GM21423 (cell line): ENCODE results near the gene WDCP.
"Not testable (repeated sequence)": the region's sequence is repeated elsewhere in the genome, so short reads cannot be mapped to it uniquely, and the experiment has no call there.

Experiments
- ATAC-seq: cut with Tn5 transposase; IDR thresholded peaks from one replicate; pipeline ENCODE4 v1.9.1; 2021; ENCODE audit warnings: mild to moderate bottlenecking, moderate library complexity; ENCODE audit not compliant: unreplicated experiment

The WDCP gene

DNA sequence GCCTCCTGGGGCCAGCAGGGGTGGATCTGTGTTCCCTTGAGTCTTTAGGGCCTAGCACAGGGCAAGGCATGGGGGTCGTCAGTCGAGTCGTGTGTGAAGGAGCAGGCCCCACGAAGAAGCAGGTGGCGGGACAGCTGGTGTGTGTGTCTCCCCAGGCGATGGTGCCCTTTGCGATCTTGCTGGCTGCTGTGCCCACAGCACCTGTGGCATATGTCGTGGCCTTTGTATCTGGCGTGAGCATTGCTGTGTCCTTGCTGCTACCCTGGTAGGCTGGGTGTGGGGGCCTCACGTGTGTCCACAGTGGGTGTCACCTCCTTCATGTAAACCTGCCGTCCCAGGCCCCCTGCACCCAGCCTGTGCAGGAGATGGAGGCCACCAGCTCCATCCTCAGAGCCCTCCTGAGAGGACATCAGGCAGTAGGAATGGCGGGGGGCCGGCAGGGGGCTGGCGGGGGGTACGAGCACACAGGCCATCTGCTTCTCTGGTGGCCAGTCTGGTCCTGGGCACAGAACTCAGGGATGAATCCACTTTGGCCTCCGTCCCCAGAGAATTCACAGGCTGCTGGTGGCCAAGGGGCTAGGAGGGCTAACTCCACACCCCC lies 24.1 kb downstream of the WDCP start:
- ATAC-seq: no peak

DNA sequence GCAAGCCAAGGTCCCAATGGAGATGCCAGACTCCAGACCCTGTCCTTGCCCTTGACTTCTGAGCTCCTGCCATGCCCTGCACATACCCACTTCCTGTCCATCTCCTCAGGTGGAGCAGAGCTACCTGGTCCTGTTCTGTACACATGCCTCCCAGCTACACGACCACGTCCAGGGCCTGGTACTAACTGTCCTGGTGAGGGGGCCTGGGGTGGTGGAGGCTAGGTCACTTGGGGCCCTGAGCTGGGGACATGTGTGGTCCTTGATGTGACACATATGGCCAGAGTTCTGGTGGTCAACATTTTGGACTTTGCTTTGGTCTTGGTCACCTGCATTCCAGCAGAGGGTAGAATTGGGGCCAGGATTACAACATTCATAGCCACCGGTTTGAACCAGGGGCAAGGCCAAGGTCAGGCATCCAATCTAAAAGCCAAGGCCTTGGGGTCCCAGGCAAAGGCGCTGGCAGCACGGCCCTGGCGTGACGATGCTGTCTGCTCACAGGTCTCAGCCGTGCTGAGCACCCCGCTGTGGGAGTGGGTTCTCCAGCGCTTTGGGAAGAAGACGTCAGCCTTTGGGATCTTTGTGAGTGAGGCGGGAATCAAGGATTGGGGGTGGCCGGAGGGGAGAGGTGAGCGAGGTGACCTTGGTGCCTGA lies 24.7 kb downstream of the WDCP start:
- ATAC-seq: no peak

DNA sequence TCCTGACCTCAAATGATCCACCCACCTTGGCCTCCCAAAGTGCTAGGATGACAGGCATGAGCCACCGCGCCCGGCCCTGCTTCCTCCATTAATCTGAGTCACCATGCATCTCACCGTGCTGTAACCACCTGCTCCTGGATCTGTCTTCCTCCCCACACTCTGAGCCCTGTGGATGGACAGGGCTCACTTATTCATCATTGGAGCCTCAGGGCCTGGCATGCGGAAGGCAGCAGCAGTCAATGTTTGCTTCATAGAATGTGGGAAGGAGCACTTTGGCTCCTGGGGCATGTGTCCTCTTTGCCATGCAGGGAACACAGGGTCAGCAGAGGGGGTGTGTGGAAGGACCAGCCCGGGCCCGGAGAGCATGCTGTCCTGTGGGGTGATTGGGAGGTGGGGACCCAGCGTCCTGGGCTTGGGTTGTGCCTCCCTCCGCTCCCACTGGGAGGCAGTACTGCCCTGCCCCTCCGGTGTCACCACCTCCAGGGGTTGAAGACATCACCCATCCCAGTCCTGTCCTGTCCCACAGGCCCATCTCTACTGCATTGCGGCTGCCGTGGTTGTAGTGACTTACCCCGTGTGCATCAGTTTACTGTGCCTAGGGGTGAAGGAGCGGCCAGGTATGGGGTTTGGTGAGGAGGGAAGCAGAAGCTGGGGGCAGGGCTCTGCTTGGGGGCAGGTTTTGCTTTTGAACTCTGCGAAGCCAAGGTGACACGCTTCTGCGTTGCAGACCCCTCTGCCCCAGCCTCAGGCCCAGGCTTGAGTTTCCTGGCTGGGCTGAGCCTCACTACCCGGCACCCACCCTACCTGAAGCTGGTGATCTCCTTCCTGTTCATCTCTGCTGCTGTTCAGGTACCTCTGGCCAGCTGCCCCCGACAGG lies 25.8 kb downstream of the WDCP start:
- no peak for ATAC-seq

DNA sequence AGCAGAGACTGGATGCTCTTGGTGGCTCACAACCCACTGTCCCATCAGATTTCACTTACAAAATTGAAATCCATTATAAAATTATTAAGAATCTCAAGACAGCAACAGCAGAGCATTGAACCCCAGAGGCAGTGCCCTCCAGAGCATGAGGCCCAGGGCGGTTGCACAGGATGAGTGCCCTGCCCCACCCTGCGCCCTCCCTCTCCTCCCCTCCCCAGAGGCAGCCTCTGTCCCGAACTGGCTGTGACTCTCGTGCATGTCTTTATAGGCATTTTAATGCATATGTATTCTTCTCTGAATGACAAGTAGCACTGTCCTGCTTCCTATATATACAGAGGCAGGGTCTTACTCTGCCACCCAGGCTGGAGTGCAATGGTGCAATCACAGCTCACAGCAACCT lies 26.9 kb downstream of the WDCP start:
- ATAC-seq: no peak

DNA sequence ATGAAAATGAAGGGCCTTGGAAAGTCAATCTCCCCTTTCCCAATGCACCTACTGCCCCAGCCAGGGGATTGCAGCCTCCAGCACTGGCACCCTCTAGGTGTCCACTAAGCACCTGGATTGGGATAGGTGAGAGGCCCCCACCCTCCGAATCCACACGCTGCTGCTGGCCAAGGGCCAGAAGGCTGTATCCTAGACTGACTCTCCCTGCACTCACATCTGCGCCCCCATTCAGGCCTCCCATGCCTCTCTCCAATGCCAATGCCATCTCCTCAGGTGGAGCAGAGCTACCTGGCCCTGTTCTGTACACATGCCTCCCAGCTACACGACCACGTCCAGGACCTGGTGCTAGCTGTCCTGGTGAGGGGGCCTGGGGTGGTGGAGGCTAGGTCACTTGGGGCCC lies 27.5 kb downstream of the WDCP start:
- no peak for ATAC-seq

DNA sequence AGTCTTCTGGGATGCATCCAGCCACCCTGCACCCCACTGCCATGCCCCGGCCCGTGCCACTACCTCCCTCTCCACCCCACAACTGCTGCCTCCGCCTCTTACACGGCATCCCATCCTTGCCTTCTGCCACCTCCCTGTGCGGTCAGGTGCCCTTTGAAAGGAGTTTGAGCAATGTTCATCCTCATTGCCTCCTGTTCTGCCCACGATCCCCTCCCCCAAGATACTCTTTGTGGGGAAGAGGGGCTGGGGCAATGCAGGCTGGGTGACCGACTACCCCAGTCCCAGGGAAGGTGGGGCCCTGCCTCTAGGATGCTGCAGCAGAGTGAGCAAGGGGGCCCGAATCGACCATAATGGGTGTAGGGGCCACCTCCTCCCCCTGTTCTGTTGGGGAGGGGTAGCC lies 28.9 kb downstream of the WDCP start:
- no peak for ATAC-seq

DNA sequence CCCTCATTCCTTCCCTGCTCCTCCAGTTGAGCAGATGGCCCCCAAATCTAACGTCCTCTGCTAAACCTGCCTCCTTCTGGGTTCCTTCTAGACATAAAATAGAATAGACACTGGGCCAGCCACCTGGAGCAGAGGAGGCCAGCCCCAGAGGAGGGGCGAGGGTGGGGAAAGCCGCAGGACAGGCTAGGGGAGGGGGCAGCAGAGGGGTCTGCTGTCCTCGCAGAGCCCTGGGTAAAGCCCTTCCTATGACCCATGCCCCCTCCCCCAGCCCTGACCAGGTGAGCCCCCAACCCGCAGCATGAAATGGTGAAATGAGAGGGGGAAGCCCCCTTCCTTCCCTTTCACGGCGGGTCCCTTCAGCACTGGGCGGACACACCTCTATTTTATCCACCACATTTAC lies 29.5 kb downstream of the WDCP start:
- ATAC-seq: no peak

DNA sequence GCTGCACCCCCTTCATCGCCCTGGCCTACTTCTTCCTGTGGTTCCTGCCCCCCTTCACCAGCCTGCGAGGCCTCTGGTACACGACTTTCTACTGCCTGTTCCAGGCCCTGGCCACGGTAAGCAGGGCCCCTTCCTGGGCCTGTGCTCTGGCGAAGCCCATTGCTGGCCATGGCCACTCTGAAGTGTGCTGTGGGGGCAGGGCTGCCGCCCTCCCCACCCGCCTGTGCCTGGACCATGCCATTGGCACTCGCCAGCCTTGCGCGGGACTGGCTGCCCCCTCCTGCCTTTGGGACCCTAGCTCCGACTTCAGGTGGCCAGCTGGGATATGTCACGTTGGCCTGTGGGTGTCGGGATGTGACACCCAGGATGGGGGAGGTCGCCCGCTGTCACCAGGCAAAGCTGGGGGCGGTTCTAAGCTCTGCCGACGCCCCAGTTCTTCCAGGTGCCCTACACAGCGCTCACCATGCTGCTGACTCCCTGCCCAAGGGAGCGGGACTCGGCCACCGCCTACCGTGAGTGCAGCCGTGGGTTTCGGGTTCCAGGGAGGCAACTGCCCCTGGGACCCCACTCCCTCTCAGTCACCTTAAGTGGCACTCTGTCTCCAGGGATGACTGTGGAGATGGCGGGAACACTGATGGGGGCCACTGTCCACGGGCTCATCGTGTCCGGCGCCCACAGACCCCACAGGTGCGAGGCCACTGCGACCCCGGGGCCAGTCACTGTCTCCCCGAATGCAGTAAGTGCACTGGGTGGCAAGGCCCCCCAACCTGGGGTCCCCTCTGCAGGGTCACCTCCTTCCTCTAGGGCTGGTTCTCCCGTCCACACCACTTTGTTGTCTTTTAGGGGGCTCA lies 30.1 kb downstream of the WDCP start:
- no peak for ATAC-seq

DNA sequence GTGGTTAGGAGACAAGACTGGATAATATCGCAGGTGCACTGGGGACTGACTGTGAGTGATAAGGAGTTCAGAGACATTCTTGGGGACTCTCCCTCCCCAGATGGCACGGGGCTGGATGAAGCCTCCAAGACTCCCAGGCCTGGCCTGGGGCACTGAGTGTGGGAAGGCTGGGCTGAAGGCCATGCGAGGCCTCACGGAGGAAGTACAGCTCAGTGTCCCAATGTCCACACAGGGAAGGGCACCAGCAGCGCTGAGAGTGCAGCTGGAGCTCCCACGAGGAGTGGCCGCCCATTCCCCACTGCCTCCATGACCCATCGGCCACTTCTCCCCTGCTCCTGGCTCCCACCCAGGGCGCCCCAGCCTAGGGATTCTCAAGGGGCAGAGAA lies 30.8 kb downstream of the WDCP start:
- no peak for ATAC-seq

DNA sequence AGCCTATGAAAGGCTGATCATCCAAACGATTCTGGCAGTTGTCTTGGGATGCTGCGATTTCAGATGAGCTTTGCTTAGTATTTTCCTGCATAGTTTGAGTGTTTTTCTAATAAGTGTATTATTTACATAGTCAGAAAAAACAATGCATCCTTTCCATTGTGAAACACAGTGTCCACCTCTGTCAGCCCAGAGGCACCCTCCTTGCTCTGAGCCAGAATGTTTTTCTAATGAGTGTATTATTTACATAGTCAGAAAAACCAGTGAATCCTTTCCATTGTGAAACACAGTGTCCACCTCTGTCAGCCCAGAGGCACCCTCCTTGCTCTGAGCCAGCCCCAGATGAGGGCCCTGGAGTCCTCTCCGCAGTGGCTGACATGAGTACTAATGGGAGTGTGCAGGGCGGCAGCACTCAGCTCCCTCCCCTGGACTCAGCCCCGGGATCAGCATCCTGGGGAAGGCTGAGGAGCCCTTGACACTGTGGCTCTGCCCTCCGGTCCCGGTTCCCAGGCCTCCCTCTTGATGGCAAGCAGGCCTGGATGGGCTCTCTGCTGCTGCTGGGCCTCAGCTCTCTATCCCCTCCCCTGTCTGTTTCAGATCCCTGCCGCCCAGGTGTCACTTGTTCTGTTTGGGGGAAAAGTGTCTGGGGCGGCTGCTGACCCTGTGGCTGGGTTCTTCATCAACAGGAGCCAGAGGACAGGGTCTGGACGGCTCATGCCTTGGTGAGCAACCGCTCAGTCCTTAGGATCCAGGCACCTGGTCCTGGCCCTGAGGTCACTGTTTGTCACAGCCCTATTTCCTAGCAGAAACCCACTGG lies 31.4 kb downstream of the WDCP start:
- ATAC-seq: no peak

DNA sequence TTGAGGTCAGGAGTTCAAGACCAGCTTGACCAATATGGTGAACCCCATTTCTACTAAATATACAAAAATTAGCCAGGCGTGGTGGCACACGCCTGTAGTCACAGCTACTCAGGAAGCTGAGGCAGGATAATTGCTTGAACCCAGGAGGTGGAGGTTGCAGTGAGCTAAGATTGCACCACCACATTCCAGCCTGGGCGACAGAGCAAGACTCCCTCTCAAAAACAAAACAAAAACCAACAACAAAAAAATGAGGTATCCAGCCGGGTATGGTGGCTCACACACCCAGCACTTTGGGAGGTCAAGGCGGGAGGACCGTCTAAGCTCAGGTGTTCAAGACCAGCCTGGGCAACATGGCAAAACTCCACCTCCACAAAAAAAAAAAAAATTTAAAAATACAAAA lies 32.3 kb downstream of the WDCP start:
- not testable (repeated sequence) for ATAC-seq

DNA sequence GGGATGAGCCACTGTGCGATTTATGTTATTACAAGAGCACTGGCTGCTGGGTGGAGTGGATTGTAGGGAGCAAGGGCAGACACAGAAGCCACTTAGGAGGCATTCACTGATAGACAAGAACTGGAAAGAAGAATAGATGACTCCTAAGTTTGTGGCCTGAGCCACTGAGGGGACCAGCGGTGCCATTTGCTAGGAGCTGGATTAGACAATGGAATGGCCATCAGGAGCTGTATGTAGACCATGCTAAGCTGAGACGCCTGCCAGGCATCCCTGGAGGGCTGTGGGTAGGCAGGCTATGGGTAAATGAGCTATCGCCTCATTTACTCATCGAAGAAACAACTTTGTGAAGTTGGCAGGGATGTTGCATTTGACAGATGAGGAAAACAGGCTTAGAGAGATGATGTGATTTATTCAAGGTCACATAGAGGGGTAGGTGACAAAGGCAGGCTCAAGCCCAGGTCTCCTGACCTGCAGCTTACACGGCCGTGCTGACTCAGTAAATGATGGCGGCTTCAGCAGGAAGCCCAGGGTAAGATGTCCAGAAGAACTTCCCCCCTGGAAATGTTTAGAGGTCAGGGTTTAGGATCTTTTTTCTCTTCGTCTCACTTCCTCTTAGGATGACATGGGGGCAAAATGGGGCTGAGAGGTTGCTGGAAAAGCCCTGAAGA lies 34.5 kb downstream of the WDCP start:
- ATAC-seq: no peak

DNA sequence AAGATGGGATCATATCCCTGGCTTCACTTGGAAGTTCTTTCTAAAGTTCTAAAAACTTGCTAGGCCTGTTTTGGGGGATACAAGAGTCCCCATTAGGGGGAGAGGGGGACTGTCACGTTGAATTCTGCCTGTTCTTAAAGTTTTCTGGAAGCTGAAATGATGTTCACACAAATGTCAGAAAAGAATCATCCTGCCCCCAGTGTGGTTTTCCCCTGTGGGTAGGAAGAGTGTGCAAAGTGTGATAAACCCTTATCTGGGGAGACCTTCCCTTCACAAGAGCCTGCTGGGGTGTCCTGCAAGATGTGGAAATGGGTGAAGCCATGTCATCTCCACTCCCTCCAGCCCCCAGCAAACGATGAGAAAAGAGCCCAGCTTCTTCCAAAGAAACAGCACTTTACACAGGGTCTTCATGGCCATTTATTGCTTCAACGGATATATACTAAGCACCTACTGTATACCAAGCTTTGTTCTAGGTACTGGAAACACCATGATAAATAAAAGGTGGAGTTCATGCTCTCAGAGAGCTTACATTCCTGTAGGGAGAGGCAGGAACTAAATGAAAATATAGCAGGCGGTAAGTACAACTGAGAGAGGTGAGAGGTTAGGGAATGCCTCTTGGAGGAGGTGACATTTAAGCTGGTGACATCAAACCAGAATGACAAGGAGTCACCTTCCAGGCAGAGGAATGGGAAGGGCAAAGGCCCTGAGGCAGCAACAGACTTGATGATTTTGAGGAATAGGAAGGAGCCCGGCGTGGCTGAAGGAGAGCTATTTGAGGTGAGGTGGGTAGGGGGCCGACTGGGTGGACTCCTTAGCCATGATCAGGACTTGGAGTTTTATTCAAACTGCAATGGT lies 35.7 kb downstream of the WDCP start:
- no peak for ATAC-seq

DNA sequence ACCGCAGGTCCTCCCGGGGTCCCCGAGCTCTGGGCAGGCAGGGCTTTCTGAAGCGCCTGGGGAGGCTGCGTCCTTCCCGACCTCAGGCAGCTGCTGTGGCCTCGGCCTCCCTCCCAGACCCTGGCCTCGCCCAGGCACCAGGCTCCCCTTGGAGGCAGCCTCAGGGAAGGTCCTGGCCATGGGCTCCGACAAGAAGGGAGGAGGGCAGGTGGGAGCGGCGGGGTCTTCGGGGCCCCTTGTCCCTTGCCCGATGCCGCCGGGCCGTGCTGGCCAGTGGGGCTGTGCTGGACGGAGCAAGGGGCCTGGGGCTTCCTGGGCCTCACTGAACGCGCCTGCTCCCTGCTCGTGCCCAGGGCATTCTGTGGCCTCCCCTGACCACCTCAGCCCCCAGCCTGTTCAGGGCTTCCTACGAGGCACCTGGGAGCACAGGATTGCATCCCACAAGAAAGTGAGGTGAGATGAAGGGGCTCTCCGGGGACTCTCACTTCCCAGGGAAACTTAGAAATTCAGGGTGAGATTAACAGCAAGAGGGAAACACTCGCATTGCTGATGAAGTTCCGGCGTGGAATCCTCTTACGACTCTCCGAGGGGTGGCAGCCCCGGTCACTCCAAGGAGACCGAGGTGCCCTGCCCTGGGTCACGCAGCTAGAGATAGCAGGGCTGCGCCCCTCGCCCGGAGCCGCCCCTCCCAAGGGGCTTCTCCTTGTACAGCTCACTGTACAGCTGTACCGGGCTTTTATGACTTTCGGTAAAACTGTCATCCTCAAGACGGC lies 36.5 kb downstream of the WDCP start:
- ATAC-seq: no peak

DNA sequence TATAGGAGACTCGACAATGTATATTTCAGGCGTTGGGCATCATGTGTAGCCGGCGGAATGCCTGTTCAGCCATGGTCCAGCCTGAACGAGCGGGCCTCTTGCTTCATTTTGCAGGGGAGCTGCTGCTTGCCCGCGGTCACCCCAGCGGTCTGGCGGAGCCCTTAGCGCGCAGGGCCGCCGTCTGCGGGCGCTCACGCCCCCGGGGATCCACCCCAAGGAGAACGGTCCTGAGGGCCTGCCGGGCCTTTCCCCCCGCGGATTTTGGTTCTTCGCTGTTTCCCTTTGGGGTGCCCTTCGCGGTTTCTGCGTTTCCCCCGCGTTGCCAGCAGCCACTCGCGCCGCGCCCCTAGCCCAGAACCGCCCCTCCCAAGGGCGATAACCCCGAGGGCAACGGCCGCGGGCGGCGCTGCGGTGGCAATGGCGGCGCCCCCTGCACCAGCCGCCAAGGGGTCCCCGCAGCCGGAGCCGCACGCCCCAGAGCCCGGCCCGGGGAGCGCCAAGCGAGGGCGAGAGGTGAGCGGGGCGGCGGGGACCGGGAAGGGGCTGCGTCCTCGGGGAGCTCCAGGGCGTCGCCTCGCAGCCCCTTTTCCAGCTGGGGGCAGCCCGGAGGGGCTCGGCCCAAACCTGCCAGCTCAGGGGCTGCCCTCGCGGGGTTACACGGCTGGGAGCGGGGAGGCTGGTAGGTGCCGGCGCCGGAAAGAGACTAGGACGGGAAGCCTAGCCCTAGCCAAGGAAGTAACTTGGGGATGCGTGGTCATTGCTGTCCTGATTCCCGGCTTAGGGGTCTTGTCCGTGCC lies 37.3 kb downstream of the WDCP start, which contains the start of gene MFSD2B:
MFSD2B (plus strand) TSS at position 406 of the 797 bp plus-strand sequence; CDS start at position 418, 12 bp downstream.
- no peak for ATAC-seq

DNA sequence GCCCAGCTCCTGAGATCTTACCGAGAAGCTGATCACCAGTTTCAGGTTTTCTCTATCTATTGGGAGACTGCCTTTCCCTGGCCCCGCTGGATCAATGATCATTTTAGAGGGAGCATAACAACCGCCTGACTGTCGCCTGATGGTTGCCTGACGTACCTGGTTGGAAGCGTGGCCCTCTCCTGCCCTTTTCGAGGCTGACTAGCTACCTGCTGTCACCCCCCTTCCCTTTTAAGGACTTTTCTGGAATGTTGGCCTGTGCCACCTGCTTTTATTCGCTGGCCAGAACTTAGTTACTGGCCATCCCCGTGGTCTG lies 37.9 kb downstream of the WDCP start:
- no peak for ATAC-seq

DNA sequence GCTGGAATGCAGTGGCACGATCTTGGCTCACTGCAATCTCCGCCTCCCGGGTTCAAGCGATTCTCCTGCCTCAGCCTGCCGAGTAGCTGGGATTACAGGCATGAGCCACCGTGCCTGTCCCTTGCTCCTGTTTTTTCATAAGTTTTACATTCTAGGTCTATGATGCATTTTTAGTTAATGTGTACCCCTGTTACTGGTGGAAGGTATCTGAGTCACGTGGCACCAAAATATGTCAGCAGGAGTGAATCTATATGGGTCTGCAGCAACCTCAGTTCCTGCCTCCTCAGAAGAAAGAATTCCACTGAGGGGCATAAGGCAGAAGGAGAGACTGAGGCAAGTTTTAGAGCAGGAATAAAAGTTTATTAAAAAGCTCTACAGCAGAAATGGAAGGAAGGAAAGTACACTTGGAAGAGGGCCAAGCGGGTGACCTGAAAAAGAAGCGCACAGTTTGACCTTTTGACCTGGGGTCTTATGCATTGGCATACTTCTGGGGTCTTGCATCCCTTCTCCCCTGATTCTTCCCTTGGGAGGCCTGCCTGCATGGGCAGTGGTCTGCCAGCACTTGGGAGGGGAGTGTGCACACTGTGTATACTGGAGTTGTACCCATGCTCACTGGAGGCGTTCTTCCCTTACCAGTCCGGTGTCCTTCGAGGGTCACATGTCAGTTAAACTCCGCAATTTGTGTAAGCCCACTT lies 38.4 kb downstream of the WDCP start:
- no peak for ATAC-seq
